ENCODE results near the gene SLC28A3.
"Not testable (repeated sequence)": the region's sequence is repeated elsewhere in the genome, so short reads cannot be mapped to it uniquely, and the experiment has no call there.

Gene SLC28A3, protein sequence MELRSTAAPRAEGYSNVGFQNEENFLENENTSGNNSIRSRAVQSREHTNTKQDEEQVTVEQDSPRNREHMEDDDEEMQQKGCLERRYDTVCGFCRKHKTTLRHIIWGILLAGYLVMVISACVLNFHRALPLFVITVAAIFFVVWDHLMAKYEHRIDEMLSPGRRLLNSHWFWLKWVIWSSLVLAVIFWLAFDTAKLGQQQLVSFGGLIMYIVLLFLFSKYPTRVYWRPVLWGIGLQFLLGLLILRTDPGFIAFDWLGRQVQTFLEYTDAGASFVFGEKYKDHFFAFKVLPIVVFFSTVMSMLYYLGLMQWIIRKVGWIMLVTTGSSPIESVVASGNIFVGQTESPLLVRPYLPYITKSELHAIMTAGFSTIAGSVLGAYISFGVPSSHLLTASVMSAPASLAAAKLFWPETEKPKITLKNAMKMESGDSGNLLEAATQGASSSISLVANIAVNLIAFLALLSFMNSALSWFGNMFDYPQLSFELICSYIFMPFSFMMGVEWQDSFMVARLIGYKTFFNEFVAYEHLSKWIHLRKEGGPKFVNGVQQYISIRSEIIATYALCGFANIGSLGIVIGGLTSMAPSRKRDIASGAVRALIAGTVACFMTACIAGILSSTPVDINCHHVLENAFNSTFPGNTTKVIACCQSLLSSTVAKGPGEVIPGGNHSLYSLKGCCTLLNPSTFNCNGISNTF

DNA sequence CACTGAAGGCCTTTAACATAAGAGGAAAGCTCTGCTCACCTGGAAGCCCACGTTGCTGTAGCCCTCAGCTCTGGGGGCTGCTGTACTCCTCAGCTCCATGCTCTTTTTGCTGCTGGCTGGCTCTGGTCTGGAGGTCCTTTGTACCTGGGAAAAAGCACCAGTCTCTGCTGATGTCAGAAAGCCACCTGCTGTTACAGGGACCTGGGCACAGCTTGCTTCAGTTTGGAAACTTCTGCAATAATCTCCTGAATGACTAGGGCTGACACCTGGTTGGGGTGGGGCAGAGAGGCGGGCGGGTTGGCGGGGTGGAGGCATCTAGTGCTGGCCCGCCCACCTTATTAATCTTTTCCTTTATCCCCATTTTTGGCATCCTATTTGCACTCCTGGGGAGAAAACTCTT is at the start of gene SLC28A3:
TSS of gene SLC28A3 (minus strand) at position 224 of the 400 bp plus-strand sequence. CDS start at position 99, 125 bp downstream.
- DNase-seq (ENCODE audit: low read depth, low spot score), result no peak

DNA sequence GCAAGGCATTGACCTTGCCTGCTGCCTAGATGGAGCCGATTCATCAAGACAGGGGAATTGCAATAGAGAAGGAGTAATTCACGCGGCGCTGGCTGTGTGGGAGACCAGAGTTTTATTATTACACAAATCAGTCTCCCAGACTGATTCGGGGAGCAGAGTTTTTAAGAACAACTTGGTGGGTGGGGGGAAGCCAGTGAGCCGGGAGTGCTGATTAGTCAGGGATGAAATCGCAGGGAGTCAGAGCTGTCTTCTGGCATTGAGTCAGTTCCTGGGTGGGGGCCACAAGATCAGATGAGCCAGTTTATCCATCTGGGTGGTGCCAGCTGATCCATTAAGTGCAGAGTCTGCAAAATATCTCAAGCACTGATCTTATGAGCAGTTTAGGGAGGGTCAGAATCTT is 49.7 kb upstream of the SLC28A3 start:
- not testable (repeated sequence) for DNase-seq (ENCODE audit: low read depth, low spot score)

DNA sequence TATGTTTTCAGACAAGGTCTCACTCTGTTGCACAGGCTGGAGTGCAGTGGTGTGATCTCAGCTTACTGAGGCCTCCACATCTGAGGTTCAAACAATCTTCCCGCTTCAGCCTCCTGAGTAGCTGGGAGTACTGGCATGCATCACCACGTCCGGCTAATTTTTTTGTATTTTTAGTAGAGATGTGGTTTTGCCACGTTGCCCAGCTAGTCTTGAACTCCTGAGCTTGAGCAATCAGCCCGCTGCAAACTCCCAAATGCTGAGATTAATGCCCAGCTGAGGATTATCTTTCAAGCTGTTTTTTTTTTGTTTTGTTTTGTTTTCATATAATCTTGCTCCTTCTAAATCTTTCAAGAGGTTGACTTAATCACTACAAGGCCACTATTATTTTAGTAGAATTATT is 47.3 kb upstream of the SLC28A3 start:
- no peak for DNase-seq (ENCODE audit: low read depth, low spot score)

DNA sequence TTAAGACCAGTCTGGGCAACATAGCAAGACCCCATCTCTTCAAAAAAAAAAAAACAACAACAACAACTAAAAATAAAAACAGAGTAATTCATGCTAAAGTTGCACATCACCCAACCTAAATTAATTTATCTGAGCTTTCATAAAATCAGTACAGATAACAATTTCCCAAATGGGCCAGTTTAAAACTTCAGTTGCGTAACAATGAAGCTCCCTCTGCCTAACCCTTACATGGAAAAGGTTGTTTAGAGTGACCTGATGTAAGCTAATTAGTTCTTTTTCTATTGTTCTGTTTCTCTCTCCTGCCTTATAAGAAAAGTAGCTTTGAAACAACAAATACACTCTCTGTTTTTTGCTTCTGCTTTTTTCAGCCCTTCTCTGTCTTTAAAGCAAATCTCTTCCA is 46.2 kb upstream of the SLC28A3 start:
- no peak for DNase-seq (ENCODE audit: low read depth, low spot score)

DNA sequence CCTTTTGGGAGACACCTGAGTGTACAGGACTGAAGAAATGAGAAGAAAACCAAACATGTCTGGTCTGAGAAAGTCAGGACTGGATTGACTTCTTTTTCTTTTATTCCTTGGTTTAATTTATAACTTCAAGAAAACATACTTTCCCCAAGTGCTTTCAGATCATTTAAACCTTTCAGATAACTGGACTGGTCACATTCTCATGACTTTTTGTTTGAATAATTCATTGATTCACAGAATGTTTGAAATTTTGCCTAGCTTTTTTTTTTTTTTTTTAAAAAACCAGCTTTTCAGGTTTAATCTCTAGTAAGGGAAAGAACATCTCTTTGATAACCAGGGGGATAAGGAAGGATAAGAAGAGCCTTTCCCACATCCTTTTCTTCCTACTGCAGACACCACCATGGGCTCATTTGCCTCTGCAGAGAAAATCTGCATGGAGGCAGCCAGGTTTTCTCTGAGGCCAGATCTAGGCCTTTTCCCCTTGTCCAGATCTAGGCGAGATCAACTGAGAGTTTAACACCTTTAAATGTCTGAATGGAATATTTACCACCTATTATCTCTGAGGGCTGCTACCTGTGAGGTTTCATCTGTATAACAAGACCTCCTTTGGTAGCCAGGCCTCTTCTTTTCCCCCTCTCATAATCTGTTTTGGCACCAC is 45.0 kb upstream of the SLC28A3 start:
- no peak for DNase-seq (ENCODE audit: low read depth, low spot score)

DNA sequence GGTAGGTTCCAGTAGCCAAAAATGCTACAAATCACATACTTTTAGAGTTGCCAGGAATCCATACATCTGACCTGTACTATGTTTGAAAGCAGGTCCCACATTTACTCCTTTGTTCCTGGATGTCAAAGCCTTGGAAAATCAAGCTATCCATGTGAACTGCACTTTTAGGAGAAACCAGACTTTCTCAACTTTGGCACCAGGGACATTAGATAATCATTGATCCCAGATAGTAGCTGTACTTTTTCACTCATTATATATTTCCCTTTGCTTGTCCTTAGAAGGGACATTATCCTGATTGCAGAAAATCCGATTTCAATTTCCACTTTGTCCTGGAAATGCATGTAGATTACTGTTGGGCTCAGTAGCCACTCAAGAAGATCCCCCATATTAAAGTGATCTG is 44.1 kb upstream of the SLC28A3 start:
- DNase-seq (ENCODE audit: low read depth, low spot score), result no peak

DNA sequence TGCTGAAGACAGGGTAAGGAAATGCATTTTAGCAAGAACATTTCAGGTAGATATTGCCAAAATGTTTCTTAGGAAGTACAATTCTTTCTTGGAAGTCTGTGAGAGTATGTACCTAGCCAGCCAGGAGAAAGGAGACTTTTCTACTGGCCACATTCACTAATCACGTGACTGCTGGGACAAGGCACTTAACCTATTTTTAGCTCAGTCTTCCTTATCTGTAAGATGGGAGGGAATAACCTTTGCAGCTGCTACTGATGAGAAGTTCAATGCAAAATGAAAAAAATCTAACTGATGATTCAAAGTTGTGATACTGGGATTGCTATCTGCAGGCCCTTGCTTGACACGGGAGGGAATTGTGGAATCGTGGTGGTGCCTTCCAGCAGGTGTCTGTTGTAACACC is 42.6 kb upstream of the SLC28A3 start:
- DNase-seq (ENCODE audit: low read depth, low spot score), result no peak

DNA sequence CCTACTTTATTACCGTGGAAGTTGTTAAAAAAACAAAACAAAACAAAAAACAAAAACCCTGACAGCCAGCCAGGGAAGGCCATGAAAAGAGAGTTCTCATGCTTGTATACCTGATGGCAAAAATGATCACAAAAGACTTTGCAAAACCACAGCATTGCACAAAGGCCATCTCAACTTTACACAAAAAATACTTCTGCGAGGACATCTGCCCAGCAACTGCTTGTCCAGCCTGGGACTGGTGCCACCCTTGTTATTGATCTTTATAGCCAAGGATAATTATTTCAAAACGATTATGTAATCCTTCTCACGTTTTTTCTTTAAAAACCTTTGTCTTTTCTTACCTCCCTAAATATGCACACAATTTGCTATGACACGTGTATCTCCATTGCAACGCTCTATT is 42.2 kb upstream of the SLC28A3 start:
- DNase-seq (ENCODE audit: low read depth, low spot score), result no peak

DNA sequence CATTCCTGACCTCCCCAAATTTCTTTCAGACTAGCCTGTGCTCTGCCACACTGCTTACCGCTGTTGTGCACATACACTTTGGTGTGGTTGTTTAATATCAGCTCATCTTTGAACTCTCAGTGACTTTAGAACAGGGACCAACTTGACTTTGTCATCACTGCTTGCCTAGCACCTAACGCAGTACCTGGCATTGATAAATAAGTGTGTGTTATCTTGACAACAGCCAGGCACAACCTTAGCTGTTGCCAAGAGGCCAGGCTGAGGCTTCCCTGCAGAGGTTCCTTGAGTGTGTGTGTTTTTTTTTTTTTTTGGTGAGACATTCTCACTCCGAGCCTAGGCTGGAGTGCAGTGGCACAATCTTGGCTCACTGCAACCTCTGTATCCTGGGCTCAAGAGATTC is 41.0 kb upstream of the SLC28A3 start:
- DNase-seq (ENCODE audit: low read depth, low spot score), result no peak

DNA sequence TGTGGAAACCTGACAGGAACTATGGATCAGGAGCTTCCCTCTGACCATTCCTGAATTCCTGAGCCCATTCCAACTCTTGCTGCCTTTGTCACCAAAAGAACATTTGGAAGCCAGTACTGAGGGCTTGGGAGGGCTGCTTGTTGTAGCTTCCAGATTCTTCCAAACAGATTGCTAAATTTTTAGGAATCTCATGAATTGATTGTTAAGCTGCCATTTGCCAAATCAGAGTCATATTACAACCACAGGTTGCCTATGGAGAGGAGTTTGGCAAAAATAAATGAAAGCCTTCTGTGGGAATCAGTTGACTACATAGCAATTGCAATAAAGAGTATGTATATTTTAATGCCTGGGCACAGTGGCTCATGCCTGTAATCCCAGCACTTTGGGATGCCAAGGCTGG is 39.2 kb upstream of the SLC28A3 start:
- peak; percentile 46 for DNase-seq (ENCODE audit: low read depth, low spot score)

DNA sequence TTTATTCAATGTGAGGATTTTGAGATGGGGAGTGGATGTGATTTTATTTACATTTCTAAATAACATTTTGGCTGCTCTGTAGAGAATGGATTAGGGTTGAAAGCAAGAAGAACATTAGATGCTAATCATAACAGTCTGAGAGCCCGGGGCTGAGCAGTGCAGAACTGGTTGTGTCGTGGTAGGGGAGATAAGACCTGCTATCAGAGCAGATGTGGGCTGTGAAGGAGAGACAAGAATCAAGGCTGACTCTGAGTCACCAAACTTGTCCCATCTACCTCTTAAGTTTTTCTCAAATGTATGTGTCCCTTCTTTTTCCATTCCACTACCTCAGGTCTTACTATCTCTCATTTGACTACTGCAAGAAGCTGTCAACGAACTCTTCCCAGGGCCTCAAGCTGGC is 35.4 kb upstream of the SLC28A3 start:
- DNase-seq (ENCODE audit: low read depth, low spot score), result no peak

DNA sequence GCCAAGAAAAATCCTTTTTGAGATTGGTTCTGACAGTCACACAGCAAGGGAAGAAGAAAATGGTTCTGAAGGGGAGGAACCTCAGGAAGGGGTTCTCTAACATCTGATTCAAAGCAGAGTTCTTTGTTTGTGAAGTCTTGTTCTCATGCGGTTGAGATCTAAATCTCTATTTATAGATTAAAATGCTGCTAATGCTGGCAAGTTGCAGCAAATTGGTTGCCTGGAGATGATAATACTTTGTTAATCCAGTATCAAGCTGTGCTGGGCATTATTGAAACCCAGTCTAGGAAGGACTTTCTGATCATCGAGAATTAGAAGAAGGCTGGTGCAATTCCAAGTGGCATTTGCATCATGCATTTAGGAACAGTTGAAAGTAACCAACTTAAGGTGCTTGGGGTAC is 34.0 kb upstream of the SLC28A3 start:
- peak; percentile 9 for DNase-seq (ENCODE audit: low read depth, low spot score)

DNA sequence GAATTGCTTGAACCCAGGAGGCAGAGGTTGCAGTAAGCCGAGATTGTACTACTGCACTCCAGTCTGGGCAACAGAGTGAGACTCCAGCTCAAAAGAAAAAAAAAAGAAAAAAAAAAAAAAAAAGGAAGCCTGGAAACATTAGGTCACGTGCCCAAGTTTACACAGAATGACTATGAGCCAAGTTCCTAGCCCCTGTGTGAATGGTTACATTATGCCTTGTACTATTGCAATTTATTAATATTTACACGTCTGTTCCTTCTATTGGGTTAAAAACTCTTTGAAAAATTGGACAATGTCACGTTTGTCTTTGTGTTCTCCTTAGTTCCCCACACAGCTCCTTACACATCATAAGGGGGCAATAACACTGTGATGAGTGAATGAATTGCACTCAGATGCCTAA is 33.5 kb upstream of the SLC28A3 start:
- no peak for DNase-seq (ENCODE audit: low read depth, low spot score)

DNA sequence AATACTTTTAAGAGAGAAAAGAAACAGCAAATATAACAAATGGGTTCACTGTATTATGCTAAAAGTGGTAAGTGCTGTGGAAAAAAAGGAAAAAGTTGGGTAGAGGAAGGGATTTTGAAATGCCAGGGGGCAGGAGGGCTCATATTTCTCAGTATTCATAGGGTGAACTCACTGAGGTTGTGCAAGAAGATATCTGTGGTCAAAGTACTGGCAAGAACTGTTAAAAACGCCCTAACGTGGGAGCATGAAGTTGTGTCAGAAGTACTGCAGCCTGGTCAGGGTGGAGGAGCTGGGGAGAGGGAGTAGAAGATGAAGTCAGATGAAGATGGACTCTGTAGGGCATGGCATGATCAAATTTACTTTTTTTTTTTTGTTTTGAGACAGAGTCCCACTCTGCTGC is 31.2 kb upstream of the SLC28A3 start:
- DNase-seq (ENCODE audit: low read depth, low spot score), result peak; percentile 73

DNA sequence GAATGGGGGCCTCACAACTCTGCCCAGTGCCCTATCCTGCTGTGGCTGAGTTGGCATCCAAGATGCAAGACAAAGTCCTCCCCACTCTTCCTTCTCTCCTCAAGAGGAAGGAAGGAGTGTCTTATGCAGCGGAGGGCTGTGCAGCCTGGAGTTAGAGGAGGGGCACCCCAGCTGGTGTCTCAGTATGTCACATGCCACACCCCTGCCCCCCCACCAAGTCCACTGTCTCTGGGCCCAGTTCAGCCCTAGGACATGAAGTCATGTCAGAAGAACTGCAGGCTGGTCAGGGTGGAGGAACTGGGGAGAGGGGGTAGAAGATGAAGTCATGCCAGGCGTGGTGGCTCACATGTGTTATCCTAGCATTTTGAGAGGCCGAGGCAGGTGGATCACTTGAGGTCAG is 28.0 kb upstream of the SLC28A3 start:
- no peak for DNase-seq (ENCODE audit: low read depth, low spot score)

DNA sequence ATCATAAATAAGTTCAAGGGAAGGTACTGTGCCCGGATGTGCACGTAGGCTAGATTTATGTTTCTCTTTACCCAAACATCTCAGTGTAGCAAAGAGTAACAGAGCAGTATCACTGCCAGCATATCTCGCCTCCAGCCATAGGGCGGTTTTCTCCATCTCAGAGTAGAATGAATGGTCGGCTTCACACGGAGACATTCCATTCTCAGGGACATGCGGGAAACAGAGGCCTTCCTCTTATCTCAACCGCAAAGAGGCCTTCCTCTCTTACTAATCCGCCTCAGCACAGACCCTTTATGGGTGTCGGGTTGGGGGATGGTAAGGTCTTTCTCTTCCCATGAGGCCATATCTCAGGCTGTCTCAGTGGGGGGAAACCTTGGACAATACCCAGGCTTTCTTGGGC is 27.2 kb upstream of the SLC28A3 start:
- peak; percentile 47 for DNase-seq (ENCODE audit: low read depth, low spot score)

DNA sequence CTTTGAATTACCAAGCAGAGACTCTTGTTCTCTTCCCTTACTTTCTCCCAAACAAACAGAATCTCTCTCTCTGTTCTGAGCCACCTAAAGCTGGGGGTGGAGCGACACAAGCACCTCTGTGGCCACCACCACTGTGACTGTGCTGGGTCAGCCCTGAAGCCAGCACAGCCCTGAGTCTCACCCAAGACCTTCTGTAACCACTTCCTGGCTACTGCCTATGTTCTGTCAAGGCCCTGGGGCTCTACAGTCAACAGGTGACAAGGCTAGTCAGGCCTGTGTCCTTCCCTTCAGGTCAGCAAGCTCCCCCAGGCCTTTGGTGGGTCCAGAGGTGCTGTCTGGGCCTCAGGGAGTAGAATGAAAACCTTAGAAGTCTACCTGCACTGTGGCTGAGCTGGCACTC is 26.1 kb upstream of the SLC28A3 start:
- DNase-seq (ENCODE audit: low read depth, low spot score), result no peak

DNA sequence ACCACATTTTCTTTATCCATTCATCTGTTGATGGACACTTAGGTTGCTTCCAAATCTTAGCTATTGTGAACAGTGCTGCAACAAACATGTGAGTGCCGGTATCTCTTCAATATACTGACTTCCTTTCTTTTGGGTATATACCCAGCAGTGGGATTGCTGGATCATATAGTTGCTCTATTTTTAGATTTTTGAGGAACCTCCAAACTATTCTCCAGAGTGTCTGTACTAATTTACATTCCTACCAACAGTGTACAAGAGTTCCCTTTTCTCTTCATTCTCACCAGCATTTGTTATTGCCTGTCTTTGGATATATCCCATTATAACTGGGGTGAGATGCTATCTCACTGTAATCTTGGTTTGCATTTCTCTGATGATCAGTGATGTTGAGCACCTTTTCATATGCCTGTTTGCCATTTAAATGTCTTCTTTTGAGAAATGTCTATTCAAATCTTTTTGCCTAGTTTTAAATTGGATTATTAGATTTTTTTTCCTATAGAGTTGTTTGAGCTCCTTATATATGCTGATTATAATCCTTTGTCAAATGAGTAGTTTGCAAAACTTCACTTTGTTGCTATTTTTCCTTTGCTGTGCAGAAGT is 24.4 kb upstream of the SLC28A3 start:
- DNase-seq (ENCODE audit: low read depth, low spot score), result not testable (repeated sequence)

DNA sequence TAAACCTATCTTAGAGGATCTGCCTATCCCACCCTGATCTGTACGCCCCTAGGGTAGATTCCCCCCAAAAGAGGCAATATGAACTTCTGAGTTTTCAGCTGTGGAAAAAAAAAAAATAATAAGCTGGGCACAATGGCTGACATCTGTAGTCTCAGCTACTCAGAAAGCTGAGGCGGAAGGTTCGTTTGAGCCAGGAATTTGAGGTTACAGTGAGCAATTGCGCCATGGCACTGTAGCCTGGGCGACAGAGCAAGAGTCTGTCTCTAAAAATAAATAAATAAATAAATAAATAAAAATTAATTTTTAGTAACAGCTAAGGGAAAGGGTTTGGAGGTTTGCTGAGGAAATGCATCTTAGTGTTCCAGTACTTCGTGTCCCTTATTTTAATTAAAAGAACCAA is 21.1 kb upstream of the SLC28A3 start:
- DNase-seq (ENCODE audit: low read depth, low spot score), result no peak

DNA sequence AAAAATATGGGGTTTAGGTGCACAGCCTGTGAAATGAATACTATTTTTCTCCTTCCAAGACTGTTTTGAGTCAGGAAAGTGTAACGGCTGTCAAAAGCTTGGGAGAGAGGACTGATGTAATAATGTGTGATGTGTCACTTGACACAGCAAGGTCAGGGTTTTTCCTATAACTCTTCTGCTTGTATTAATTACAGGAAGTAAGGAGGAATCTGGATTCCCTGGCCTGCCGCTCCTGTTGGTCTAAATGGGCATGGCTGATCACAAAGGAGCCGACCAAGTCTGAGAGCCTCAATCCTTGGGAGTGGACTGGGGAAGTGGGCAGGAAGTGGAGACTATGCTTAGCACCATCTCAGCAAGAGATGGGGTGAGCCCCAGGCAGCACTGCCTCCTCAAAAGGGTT is 16.7 kb upstream of the SLC28A3 start:
- DNase-seq (ENCODE audit: low read depth, low spot score), result no peak

DNA sequence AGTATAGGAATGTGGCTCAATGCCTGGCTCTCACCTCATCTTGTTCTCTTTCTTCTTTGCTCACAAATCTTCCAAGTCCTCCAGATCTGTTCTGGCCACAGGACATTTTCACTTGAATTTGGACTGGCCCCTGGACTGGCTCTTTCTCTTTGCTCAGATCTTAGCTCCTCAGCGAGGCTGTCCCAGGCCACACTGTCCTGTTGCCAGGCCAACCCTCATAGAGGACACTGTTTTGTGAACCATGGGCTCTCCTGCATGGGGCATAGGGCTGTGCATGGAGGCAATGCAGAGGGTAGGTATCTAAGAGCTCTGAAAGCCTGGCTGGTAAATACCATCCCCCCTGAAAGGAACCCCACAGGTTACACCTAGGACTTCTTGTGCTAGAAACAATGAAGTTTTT is 13.5 kb upstream of the SLC28A3 start:
- DNase-seq (ENCODE audit: low read depth, low spot score), result no peak

DNA sequence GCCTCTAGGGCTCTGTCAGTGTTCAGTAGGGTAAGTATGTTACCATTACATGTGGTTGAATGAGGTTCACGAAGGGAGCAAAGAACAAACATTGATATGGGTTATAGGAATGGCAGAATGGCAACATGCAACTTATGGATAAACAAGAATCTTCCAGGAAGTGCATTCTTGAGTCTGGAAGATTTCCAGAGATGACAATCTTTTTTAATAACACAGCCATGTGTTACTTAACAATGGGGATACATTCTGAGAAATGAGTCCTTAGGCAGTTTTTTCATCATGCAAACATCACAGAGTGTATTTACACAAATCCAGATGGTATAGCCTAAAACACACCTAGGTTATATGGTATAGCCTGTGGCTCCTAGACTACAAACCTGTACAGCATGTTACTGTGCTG is 9.1 kb upstream of the SLC28A3 start:
- DNase-seq (ENCODE audit: low read depth, low spot score), result no peak

Measured in astrocyte of the hippocampus (primary cell).